Progenitor cell of endocrine pancreas (in vitro differentiated cells): Measurements from ENCODE around the gene TESMIN. TPM values are rescaled to one million over a fixed set of nuclear protein-coding genes. Genes with fewer than 3 reads are reported as not detected.

Source experiments
- DNase-seq: peaks from one replicate; pipeline ENCODE4 v3.0.0; 2021; ENCODE audit warnings: low spot score; ENCODE audit not compliant: unreplicated experiment
- H3K27ac Mint-ChIP-seq: 2 replicates; pipeline ENCODE4 v1.8.0; 2021; ENCODE audit warnings: mild to moderate bottlenecking, moderate library complexity, mixed read lengths
- H3K27me3 Mint-ChIP-seq: 2 replicates; pipeline ENCODE4 v1.8.0; 2021; ENCODE audit warnings: mixed read lengths
- H3K36me3 Mint-ChIP-seq: 2 replicates; pipeline ENCODE4 v1.8.0; 2022; ENCODE audit warnings: mixed read lengths; ENCODE audit not compliant: insufficient read depth
- H3K4me1 Mint-ChIP-seq: 2 replicates; pipeline ENCODE4 v1.8.0; 2021; ENCODE audit warnings: low read depth, mixed read lengths
- H3K4me3 Mint-ChIP-seq: 2 replicates; pipeline ENCODE4 v1.8.0; 2021; ENCODE audit warnings: low read depth, mild to moderate bottlenecking, moderate library complexity, mixed read lengths
- H3K9me3 Mint-ChIP-seq: 2 replicates; pipeline ENCODE4 v1.8.0; 2021; ENCODE audit warnings: low read depth, mixed read lengths
- total RNA-seq: library from RNA; stranded (reverse); gene quantifications from 2 replicates; pipeline ENCODE4 v1.2.1, GENCODE V29; 2021
- TF ChIP-seq, protein P1 (sequence below): fragments of 200-600 bp; sonication (generic); IDR thresholded peaks from one replicate; pipeline ENCODE4 v1.5.0; 2021; ENCODE audit warnings: antibody characterized with exemption, mild to moderate bottlenecking; ENCODE audit not compliant: unreplicated experiment

The TESMIN gene
- total RNA-seq, 1 donor from 2014 or later = 26.6 TPM

DNA sequence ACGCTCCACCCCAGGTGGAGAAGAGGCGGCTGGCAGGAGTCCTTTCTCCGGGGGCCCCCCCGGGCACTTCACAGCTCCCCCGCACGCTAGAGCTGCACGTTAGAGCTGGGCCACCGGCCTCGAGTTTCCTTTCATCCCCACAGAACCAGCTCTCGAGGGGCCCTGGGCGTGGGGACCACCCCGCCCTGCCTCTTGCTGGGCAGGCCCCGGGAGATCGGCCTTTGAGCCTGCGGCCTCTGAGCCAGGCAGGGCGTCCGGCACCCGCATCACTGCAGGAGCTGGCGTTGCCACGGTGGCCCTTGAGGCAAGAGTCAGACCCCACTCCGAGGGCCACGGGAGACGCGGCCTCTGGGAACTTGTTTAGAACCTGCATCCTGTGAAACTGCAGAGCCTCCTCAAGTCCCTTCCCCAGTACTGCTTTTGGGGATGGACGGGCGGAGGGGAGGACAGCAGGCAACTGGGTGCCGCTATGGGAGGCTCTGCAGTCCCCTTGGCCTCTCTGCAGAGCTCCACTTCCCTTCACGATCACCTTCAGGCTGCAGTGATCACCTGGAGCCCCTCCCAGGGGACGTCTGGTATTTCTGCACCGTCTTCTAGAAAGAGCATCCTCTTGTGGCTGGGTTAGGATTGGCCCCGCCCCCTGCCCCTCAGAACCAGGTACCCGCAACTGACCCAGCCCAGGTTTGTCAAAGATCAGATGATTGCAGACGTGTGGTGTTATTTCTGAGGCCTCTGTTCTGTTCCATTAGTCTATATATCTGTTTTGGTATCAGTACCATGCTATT, 80.9 kb downstream of the TESMIN start:
- Mint-ChIP-seq H3K9me3 (no peaks in the 10 kb centered on the region), H3K4me3 (no peak overlapping the region), H3K36me3 (no peaks in the 10 kb centered on the region), H3K27me3 (peaks cover 29% of the 10 kb centered on the region), H3K27ac (no peak overlapping the region), H3K4me1 (no peaks in the 10 kb centered on the region)
- no peak for DNase-seq
- TF ChIP-seq, protein P1, sequence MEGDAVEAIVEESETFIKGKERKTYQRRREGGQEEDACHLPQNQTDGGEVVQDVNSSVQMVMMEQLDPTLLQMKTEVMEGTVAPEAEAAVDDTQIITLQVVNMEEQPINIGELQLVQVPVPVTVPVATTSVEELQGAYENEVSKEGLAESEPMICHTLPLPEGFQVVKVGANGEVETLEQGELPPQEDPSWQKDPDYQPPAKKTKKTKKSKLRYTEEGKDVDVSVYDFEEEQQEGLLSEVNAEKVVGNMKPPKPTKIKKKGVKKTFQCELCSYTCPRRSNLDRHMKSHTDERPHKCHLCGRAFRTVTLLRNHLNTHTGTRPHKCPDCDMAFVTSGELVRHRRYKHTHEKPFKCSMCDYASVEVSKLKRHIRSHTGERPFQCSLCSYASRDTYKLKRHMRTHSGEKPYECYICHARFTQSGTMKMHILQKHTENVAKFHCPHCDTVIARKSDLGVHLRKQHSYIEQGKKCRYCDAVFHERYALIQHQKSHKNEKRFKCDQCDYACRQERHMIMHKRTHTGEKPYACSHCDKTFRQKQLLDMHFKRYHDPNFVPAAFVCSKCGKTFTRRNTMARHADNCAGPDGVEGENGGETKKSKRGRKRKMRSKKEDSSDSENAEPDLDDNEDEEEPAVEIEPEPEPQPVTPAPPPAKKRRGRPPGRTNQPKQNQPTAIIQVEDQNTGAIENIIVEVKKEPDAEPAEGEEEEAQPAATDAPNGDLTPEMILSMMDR = no peak

DNA sequence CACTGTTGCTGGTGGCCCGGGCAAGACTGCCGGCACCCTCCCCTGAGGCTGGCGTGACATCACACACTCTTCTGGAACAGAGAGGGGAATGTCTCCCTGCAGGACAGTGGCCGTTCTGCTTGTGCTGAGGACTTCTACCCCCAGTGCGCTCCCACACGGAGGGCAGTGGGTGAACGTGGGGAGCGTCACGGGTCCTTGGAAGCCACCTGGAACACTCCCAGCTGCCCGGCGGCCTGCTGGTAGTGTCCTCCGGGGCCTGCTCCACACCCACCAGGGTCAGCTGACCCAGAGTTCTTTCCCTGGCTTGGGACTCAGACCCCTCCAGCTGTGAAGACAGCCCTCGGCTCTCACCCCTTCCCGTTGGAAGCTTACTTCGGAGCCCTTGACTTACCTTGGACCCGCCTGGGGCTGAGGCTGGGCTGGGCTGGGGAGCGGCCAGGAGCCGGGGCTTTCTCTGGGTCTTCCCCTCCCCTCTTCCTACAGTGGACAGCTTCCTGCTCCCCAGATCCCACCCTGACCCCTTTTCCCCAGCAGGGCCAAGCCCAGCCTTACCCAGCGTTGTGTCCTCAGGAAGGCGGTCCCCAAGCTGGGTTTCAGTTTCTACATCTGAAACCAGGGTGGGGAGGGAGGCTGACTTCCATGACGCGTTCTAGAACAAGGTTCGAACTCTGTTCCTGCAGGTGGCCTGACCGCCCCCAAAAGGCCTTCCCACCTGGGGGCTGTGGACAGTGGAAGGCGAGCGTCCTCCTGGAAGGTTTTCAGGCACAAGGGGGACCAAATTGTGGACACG, 81.8 kb downstream of the TESMIN start:
- TF ChIP-seq, protein P1 = no peak
- H3K4me3 Mint-ChIP-seq = no peak overlapping the region
- H3K36me3 Mint-ChIP-seq = no peaks in the 10 kb centered on the region
- no peak for DNase-seq
- no peak overlapping the region for H3K27ac Mint-ChIP-seq
- peaks cover 31% of the 10 kb centered on the region for H3K27me3 Mint-ChIP-seq
- no peaks in the 10 kb centered on the region for H3K9me3 Mint-ChIP-seq
- no peaks in the 10 kb centered on the region for H3K4me1 Mint-ChIP-seq

DNA sequence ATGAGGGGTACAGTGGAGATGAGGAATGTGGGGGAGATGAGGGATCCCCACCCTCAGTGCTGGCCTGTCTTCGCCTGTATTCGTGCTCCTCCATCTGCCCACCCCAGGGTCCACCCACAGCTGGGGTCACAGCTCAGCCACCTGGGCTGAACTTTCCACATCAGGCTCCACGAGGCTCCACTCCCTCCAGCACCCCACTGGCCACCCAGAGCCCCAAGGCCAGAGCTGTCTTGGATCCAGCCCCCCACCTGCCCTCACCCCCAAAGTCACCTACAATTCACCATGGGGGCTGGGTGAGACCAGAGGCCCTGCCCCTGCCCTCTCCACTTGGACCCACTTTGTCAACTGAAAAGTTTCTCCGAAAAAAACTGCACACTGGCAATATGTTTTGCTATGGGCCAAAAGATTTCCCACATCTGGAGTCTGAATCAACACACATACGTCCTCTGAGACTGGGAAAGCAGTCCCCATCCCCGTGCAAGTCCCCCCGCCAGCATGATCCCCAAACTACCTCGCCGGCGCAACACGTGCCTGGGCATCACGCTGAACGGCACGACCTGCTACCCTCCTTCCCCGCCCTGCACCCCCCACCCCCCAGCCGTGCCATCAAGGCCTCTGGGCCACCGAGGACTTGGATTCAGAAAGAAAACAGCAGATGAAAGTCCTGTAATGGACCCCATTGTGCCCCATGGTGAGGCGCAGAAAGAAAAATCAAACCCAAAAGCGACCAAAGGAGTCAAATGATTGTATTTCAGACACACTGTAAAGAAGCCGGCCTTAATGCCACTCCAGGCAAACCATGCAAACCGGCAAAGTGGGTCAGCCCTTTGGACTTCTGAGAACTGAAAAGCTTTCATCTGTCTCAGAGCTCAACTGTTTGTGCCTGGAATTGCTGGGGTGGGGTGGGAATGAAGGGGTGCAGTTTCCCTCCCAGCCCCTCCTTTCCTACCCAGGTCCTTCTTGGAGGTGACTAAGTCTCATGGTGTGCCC, 83.5 kb downstream of the TESMIN start:
- H3K27me3 Mint-ChIP-seq = peaks cover 27% of the 10 kb centered on the region
- no peak for DNase-seq
- TF ChIP-seq, protein P1 = no peak
- H3K27ac Mint-ChIP-seq = no peak overlapping the region
- H3K9me3 Mint-ChIP-seq = no peaks in the 10 kb centered on the region
- no peaks in the 10 kb centered on the region for H3K4me1 Mint-ChIP-seq
- H3K4me3 Mint-ChIP-seq = no peak overlapping the region
- H3K36me3 Mint-ChIP-seq = no peaks in the 10 kb centered on the region

DNA sequence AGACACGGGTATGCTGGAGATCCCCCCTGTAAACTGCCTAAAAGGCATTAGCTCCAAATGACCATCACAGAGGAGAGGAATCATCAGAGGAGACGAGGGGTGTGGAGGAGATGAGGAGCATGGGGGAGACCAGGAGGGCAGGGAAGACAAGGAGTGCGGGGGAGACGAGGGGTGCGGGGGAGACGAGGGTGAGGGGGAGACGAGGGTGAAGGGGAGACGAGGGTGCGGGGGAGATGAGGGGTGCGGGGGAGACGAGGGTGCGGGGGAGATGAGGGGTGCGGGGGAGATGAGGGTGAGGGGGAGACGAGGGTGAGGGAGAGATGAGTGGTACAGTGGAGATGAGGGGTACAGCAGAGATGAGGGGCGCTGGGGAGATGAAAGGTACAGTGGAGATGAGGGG, 84.5 kb downstream of the TESMIN start:
- no peaks in the 10 kb centered on the region for H3K9me3 Mint-ChIP-seq
- DNase-seq = no peak
- no peak overlapping the region for H3K27ac Mint-ChIP-seq
- no peaks in the 10 kb centered on the region for H3K36me3 Mint-ChIP-seq
- no peaks in the 10 kb centered on the region for H3K4me1 Mint-ChIP-seq
- H3K27me3 Mint-ChIP-seq = peaks cover 24% of the 10 kb centered on the region
- no peak overlapping the region for H3K4me3 Mint-ChIP-seq
- TF ChIP-seq, protein P1 = no peak

DNA sequence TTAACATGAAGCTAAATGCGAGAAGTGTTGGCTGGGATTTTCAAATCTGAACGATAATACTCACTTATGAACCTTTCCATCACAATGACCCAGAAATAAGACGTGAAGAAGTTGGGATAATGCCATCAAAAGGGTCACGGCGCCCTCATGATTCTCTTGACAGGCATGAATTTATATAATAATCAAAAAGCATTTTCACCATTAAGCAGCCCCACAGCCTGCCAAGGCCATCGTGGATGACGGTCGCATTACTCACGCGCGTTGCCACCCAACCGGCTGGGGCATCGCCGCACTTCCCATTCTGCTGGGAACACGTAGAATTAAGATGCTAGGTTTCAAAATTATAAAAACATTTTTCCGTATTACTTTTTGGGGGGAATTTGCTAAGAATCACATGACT, 85.9 kb downstream of the TESMIN start:
- TF ChIP-seq, protein P1 = no peak
- Mint-ChIP-seq H3K36me3 (no peaks in the 10 kb centered on the region), H3K4me3 (no peak overlapping the region), H3K27ac (no peak overlapping the region), H3K4me1 (no peaks in the 10 kb centered on the region), H3K9me3 (no peaks in the 10 kb centered on the region), H3K27me3 (peaks cover 17% of the 10 kb centered on the region)
- DNase-seq = no peak
